H9 (cell line): ENCODE measurements around the gene SLAMF7. TPM values are rescaled to one million over a fixed set of nuclear protein-coding genes. Genes with fewer than 3 reads are reported as not detected.
"Not testable (repeated sequence)": the region's sequence is repeated elsewhere in the genome, so short reads cannot be mapped to it uniquely, and the experiment has no call there.

Source experiments
- DNase-seq: peaks from one replicate; pipeline ENCODE4 v3.0.0-alpha.2; 2017
- H2AFZ ChIP-seq: one replicate; pipeline ENCODE4 v1.6.1; 2013; ENCODE audit warnings: mild to moderate bottlenecking, low read length, control low read depth, moderate library complexity
- H2AK5ac ChIP-seq: 2 replicates; pipeline ENCODE4 v1.6.1; 2013; ENCODE audit warnings: low read length, control low read depth, mixed read lengths; ENCODE audit not compliant: insufficient read length
- H2BK120ac ChIP-seq: one replicate; pipeline ENCODE4 v1.6.1; 2013; ENCODE audit warnings: low read depth, mild to moderate bottlenecking, low read length, control low read depth, inconsistent platforms; ENCODE audit not compliant: poor library complexity, severe bottlenecking
- H2BK12ac ChIP-seq: 2 replicates; pipeline ENCODE4 v1.6.1; 2013; ENCODE audit warnings: low read length, control low read depth, mixed read lengths, low read depth; ENCODE audit not compliant: insufficient read length
- H2BK15ac ChIP-seq: 2 replicates; pipeline ENCODE4 v1.6.1; 2013; ENCODE audit warnings: low read depth, low read length, control low read depth
- H2BK20ac ChIP-seq: one replicate; pipeline ENCODE4 v1.6.1; 2013; ENCODE audit warnings: low read depth, mild to moderate bottlenecking, low read length, control low read depth, inconsistent platforms; ENCODE audit not compliant: poor library complexity, severe bottlenecking
- H2BK5ac ChIP-seq: 2 replicates; pipeline ENCODE4 v1.6.1; 2013; ENCODE audit warnings: low read length, control low read depth, mixed read lengths; ENCODE audit not compliant: insufficient read length
- H3K14ac ChIP-seq: 2 replicates; pipeline ENCODE4 v1.6.1; 2013; ENCODE audit warnings: low read length, control low read depth; ENCODE audit not compliant: insufficient read depth
- H3K18ac ChIP-seq: 2 replicates; pipeline ENCODE4 v1.6.1; 2013; ENCODE audit warnings: low read depth, mild to moderate bottlenecking, mixed read lengths, low read length, control low read depth; ENCODE audit not compliant: insufficient read length
- H3K23ac ChIP-seq: 2 replicates; pipeline ENCODE4 v1.6.1; 2013; ENCODE audit warnings: low read length, control low read depth, mixed read lengths, low read depth; ENCODE audit not compliant: insufficient read length
- H3K23me2 ChIP-seq: 2 replicates; pipeline ENCODE4 v1.6.1; 2013; ENCODE audit warnings: low read depth, mild to moderate bottlenecking, mixed read lengths, low read length, control low read depth; ENCODE audit not compliant: insufficient read length, poor library complexity, severe bottlenecking
- H3K27ac ChIP-seq: 2 replicates; pipeline ENCODE4 v1.5.1; 2013; ENCODE audit warnings: low read length, control low read depth, mixed read lengths, low read depth; ENCODE audit not compliant: insufficient read length
- H3K27me3 ChIP-seq: 2 replicates; pipeline ENCODE4 v1.6.1; 2013; ENCODE audit warnings: low read length, control low read depth, inconsistent platforms; ENCODE audit not compliant: insufficient read depth
- H3K4ac ChIP-seq: 2 replicates; pipeline ENCODE4 v1.6.1; 2013; ENCODE audit warnings: low read depth, mild to moderate bottlenecking, control low read depth, inconsistent platforms, low read length, moderate library complexity
- H3K4me1 ChIP-seq: 2 replicates; pipeline ENCODE4 v1.6.1; 2013; ENCODE audit warnings: low read length, control low read depth, inconsistent platforms; ENCODE audit not compliant: insufficient read depth
- H3K4me2 ChIP-seq: 2 replicates; pipeline ENCODE4 v1.6.1; 2013; ENCODE audit warnings: low read length, control low read depth, mixed read lengths; ENCODE audit not compliant: insufficient read length, insufficient read depth
- H3K56ac ChIP-seq: 2 replicates; pipeline ENCODE4 v1.6.1; 2013; ENCODE audit warnings: low read depth, mild to moderate bottlenecking, mixed read lengths, low read length, control low read depth; ENCODE audit not compliant: insufficient read length
- H3K79me1 ChIP-seq: 2 replicates; pipeline ENCODE4 v1.6.1; 2013; ENCODE audit warnings: low read depth, mild to moderate bottlenecking, moderate library complexity, low read length, control low read depth, inconsistent platforms; ENCODE audit not compliant: insufficient read depth, poor library complexity, severe bottlenecking
- H3K79me2 ChIP-seq: 2 replicates; pipeline ENCODE4 v1.6.1; 2013; ENCODE audit warnings: low read length, control low read depth, inconsistent platforms; ENCODE audit not compliant: insufficient read depth
- H3K9ac ChIP-seq: 2 replicates; pipeline ENCODE4 v1.6.1; 2013; ENCODE audit warnings: low read length, control low read depth, mixed read lengths; ENCODE audit not compliant: insufficient read length; ENCODE audit errors: extremely low read depth
- H3K9me3 ChIP-seq: one replicate; pipeline ENCODE4 v1.6.1; 2013; ENCODE audit warnings: low read depth, low read length, inconsistent platforms; ENCODE audit not compliant: control insufficient read depth
- H3T11ph ChIP-seq: one replicate; pipeline ENCODE4 v1.6.1; 2013; ENCODE audit warnings: mild to moderate bottlenecking, low read length, control low read depth, inconsistent platforms
- H4K20me1 ChIP-seq: one replicate; pipeline ENCODE4 v1.6.1; 2013; ENCODE audit not compliant: control insufficient read depth, insufficient read length, insufficient read depth
- H4K5ac ChIP-seq: 2 replicates; pipeline ENCODE4 v1.6.1; 2013; ENCODE audit warnings: low read depth, mild to moderate bottlenecking, mixed read lengths, low read length, control low read depth; ENCODE audit not compliant: insufficient read length
- H4K8ac ChIP-seq: replicated peaks from 2 replicates; pipeline ENCODE4 v1.6.1; 2013; ENCODE audit warnings: low read length, control low read depth, mixed read lengths, low read depth; ENCODE audit not compliant: insufficient read length
- H4K91ac ChIP-seq: 2 replicates; pipeline ENCODE4 v1.6.1; 2013; ENCODE audit warnings: low read depth, mild to moderate bottlenecking, moderate library complexity, mixed read lengths, low read length, control low read depth; ENCODE audit not compliant: insufficient read length
- H3K27ac Mint-ChIP-seq, 3 experiments: 2 replicates in 2 of 3; 3 replicates in 1 of 3; pipeline ENCODE4 v1.8.0; 2020 to 2021; ENCODE audit warnings: mixed read lengths in 3 of 3, mild to moderate bottlenecking in 1 of 3, moderate library complexity in 1 of 3
- H3K27me3 Mint-ChIP-seq: 2 replicates; pipeline ENCODE4 v1.8.0; 2021; ENCODE audit warnings: low read depth, mild to moderate bottlenecking, moderate library complexity, mixed read lengths
- H3K36me3 Mint-ChIP-seq, 3 experiments: 2 replicates in 2 of 3; 3 replicates in 1 of 3; pipeline ENCODE4 v1.8.0; 2020 to 2021; ENCODE audit warnings: low read depth in 3 of 3, mixed read lengths in 3 of 3; ENCODE audit not compliant: insufficient read depth in 1 of 3
- H3K4me1 Mint-ChIP-seq, 2 experiments: 2 replicates each; pipeline ENCODE4 v1.8.0; 2020; ENCODE audit warnings: mixed read lengths in 2 of 2
- H3K4me3 Mint-ChIP-seq, 2 experiments: 2 replicates in 1 of 2; 3 replicates in 1 of 2; pipeline ENCODE4 v1.8.0; 2020 to 2021; ENCODE audit warnings: mild to moderate bottlenecking in 2 of 2, mixed read lengths in 2 of 2, moderate library complexity in 1 of 2
- H3K9me3 Mint-ChIP-seq, 2 experiments: 2 replicates in 1 of 2; 3 replicates in 1 of 2; pipeline ENCODE4 v1.8.0; 2020; ENCODE audit warnings: mild to moderate bottlenecking in 2 of 2, mixed read lengths in 2 of 2, moderate library complexity in 1 of 2
- CTCF ChIP-seq: fragments of 200-600 bp; sonication (generic); conservative IDR thresholded peaks from 3 replicates; pipeline ENCODE4 v1.8.0; 2021; ENCODE audit warnings: antibody characterized with exemption, mild to moderate bottlenecking
- WGBS: extraction: QIAGEN DNeasy Blood & Tissue Kit; methylation state at CpG from one replicate; pipeline ENCODE4 v1.1.7; 2013; ENCODE audit warnings: missing lambda C conversion rate, low lambda C conversion rate, mixed read lengths; ENCODE audit not compliant: insufficient read length; ENCODE audit errors: extremely low coverage; 5-methylcytosine and 5-hydroxymethylcytosine counted together
- total RNA-seq: library from RNA; stranded (reverse); gene quantifications from 2 replicates; pipeline ENCODE4 v1.2.1, GENCODE V29; 2021

The SLAMF7 gene
- total RNA-seq, 1 experiment from 2014 or later = not detected

- Histone ChIP-seq H3K23ac (no peak overlapping the region), H2BK15ac (no peak overlapping the region), H2AK5ac (no peak overlapping the region), H2AFZ (no peak overlapping the region), H3K4me2 (no peak overlapping the region), H3K4ac (no peak overlapping the region), H3K14ac (no peak overlapping the region), H3K9me3 (no peaks in the 10 kb centered on the region), H2BK12ac (no peak overlapping the region), H3K27me3 (no peaks in the 10 kb centered on the region), H4K91ac (no peak overlapping the region), H3K23me2 (no peaks in the 10 kb centered on the region), H3K79me2 (no peaks in the 10 kb centered on the region), H2BK20ac (no peak overlapping the region), H3K79me1 (no peaks in the 10 kb centered on the region), H3K27ac (no peak overlapping the region), H4K5ac (no peak overlapping the region), H3T11ph (no peak overlapping the region), H2BK5ac (no peak overlapping the region), H3K18ac (no peak overlapping the region), H3K4me1 (no peaks in the 10 kb centered on the region; the same call in 1 of the 2 replicates), H3K9ac (no peak overlapping the region), H4K8ac (no peak overlapping the region), H4K20me1 (no peaks in the 10 kb centered on the region), H2BK120ac (no peak overlapping the region), H3K56ac (no peak overlapping the region)
- Mint-ChIP-seq H3K4me3 (no peak overlapping the region), H3K4me1 (peaks cover 21 to 24% of the 10 kb centered on the region in 2 experiments), H3K9me3 (no peaks in the 10 kb centered on the region), H3K27me3 (no peaks in the 10 kb centered on the region), H3K36me3 (no peaks in the 10 kb centered on the region), H3K27ac (no peak overlapping the region)
- no peak for DNase-seq
- no CpG with 5 or more reads among the region's 4 CpGs for WGBS
- no peak for TF ChIP-seq CTCF
These were observed 34.8 kb upstream of the SLAMF7 start for GRCh38 chr1:160704250-160704649.

- not testable (repeated sequence) for H2BK20ac ChIP-seq, H2AK5ac ChIP-seq, H2BK12ac ChIP-seq, H3K56ac ChIP-seq, H3K27ac ChIP-seq, H3K4ac ChIP-seq, H2AFZ ChIP-seq, H3K14ac ChIP-seq, H3K23ac ChIP-seq, H3K18ac ChIP-seq, DNase-seq, H3K23me2 ChIP-seq, H3K9me3 Mint-ChIP-seq, H4K8ac ChIP-seq, H3K27me3 Mint-ChIP-seq, H3K27ac Mint-ChIP-seq, H4K91ac ChIP-seq, H3K4me3 Mint-ChIP-seq, H4K5ac ChIP-seq, H2BK120ac ChIP-seq, H3K4me1 ChIP-seq, H4K20me1 ChIP-seq, H2BK15ac ChIP-seq, H3K36me3 Mint-ChIP-seq, H3K27me3 ChIP-seq, H3K9me3 ChIP-seq, H3K79me1 ChIP-seq, H3K79me2 ChIP-seq, H2BK5ac ChIP-seq, H3K9ac ChIP-seq, H3K4me2 ChIP-seq, H3T11ph ChIP-seq
- peaks cover 17 to 20% of the 10 kb centered on the region in 2 experiments for H3K4me1 Mint-ChIP-seq
- no CpG with 5 or more reads among the region's 3 CpGs for WGBS
These were observed 33.8 kb upstream of the SLAMF7 start for GRCh38 chr1:160705212-160705621.
